ENCODE data around the gene TDRD6. TPM values are rescaled to one million over a fixed set of nuclear protein-coding genes. Genes with fewer than 3 reads are reported as not detected.

TDRD6 gene, protein sequence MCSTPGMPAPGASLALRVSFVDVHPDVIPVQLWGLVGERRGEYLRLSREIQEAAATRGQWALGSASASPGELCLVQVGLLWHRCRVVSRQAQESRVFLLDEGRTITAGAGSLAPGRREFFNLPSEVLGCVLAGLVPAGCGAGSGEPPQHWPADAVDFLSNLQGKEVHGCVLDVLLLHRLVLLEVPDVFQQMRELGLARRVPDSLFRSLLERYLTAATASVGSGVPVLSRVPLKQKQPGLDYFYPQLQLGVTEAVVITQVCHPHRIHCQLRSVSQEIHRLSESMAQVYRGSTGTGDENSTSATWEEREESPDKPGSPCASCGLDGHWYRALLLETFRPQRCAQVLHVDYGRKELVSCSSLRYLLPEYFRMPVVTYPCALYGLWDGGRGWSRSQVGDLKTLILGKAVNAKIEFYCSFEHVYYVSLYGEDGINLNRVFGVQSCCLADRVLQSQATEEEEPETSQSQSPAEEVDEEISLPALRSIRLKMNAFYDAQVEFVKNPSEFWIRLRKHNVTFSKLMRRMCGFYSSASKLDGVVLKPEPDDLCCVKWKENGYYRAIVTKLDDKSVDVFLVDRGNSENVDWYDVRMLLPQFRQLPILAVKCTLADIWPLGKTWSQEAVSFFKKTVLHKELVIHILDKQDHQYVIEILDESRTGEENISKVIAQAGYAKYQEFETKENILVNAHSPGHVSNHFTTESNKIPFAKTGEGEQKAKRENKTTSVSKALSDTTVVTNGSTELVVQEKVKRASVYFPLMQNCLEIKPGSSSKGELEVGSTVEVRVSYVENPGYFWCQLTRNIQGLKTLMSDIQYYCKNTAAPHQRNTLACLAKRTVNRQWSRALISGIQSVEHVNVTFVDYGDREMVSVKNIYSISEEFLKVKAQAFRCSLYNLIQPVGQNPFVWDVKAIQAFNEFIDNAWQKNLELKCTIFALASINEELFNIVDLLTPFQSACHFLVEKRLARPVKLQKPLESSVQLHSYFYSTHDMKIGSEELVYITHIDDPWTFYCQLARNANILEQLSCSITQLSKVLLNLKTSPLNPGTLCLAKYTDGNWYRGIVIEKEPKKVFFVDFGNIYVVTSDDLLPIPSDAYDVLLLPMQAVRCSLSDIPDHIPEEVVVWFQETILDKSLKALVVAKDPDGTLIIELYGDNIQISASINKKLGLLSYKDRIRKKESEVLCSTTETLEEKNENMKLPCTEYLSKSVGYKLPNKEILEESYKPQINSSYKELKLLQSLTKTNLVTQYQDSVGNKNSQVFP (N-terminal part only)
- under 0.01 TPM in 2 replicates for total RNA-seq

DNA sequence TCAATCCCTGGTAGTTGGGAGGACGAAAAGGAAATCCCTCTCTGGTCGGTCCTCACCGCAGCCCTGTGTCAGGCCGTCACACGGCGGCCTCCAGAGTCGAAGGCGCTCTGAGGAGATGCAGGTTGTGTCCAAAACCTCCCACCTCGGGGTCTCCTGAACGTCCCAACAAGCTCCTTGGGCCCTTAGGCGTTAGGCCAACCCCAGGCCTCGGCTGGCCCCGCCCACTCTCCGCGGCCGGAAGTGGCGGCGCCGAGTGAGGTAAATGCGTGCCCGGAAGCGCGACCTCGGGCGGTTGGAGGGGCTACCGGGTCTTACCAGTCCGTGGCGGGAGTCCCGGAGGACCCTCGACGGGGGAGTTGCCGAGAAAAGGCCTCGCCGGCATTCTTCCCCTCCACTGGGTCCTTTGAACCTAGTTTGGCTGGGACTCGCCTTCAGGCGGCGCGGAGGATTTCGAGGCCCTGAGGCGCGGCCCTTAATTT lies at the start of gene TDRD6:
Gene TDRD6, plus strand, starts transcription at position 267 of the 479 bp plus-strand sequence. CDS start 244 bp downstream, outside the sequence.

DNA sequence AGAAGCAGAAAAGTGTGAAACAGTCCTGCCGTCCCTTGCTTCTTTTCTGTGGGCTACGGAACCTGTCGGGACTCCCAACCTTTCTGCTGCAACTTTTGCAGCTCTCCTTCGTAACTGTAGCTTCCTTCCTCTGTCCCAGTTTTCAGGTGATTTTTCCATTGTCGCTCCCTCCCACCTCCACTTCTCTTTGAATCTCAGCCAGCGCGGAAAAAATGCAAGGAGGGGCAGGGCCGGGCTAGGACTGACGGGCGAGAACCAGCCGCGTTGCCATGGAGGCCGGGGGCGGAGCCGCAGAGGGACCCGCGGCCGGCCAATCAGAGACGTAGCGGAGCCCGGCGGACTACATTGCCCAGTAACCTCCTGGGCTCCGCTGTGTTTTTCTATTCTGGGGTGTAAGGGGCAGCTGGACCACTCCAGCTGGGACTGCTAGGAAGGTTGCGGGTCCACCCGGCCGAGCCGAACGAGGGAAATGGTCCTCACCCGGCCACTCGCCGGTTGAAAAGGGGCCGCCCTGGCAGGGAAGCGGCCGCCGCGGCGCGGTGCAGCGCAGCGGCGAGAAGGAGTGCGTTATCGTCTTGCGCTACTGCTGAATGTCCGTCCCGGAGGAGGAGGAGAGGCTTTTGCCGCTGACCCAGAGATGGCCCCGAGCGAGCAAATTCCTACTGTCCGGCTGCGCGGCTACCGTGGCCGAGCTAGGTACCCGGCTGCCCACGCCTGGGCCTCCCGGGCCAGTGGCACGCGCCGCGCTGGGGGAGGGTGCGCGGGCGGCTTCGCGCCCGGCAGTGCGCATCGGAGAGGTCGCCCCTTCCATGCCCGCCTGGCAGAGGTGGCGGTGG lies 34.9 kb upstream of the TDRD6 start, which contains the start of the genes CYP39A1 and SLC25A27:
Gene CYP39A1, minus strand, starts transcription at position 216 of the 836 bp plus-strand sequence. CDS start 236 bp downstream, outside the sequence.
Gene SLC25A27, plus strand, starts transcription at position 373 of the 836 bp plus-strand sequence. Its CDS starts 218 bp downstream, at position 591.

DNA sequence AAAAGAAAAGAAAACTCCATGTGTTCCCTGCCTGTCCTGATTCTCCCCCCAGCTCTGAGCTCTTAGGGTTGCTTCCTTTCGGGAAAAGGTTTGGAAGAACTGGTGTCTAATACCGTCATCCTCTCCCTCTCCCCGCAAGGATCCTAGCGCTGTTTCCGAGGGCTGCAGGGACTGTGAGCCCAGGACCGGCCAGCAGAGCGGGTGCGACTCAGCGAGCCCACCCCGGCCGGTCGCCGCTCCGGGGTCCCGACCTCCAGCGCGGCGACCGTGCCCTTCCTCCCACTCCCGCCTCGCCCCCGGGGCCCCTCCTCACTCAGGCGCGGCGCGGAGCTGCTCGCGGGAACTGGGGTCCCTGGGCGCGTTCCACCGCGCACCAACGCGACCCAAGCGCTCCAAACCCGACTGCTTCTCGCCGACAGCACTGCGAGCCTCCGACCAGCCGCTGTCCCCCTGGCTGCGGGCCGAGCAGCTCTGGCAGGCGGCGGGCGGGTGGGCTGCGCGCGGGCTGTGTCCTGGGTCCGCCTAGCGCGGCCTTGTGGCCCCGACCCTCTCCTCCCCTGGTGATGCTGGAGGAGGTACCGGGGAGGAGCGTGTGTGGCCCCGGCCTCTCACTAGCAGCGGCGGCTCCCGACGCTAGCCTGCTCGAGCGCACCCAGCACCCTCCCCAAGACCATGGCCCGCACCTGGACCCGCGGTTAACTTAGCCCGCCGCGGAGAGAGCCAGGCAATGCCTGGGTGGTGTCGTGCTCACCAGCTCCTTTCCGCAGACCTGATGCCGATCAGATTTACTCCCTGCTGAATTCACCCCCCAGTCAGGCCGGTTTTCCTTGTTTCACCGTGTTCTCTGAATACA lies 47.4 kb downstream of the TDRD6 start, which contains the start of gene PLA2G7:
Gene PLA2G7, minus strand, starts transcription at position 509 of the 853 bp plus-strand sequence. CDS start 12,484 bp downstream, outside the sequence.

DNA sequence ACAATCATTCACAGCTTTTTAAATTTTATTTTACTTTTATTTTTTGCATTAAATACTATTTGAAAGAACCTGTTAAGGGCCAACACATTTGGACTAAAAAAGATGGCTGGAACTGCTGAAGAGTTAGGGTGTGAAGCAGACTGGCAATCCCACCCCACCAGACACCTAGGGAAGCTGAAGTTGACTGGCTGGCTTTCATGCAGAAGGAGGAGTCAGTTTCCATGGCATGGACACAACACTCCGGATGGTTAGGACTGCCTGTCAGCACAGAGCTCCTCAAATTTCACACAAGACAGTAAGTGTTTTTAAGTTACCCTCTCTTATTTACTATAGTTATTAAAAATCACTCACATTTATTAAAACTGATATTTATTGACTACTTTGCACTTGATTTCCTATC lies 59.0 kb downstream of the TDRD6 start, which contains the start of gene ANKRD66:
Gene ANKRD66, plus strand, starts transcription at position 238 of the 400 bp plus-strand sequence. CDS start 5,016 bp downstream, outside the sequence.

Other genes with a start within 250 kb of the TDRD6 start
- 0.85 and 1.2 TPM in 2 replicates for gene RCAN2, start 196.4 kb upstream of the TDRD6 start, total RNA-seq
- under 0.01 and 1.1 TPM in 2 replicates for gene CYP39A1, start 35.1 kb upstream of the TDRD6 start, total RNA-seq
- gene SLC25A27, start 34.9 kb upstream of the TDRD6 start, total RNA-seq: 1.5 and 4.5 TPM in 2 replicates
- under 0.01 TPM in 1 of 2 replicates, not detected in the other for gene PLA2G7, start 47.5 kb downstream of the TDRD6 start, total RNA-seq
- not detected in 2 replicates for gene ANKRD66, start 59.0 kb downstream of the TDRD6 start, total RNA-seq
- gene MEP1A, start 105.5 kb downstream of the TDRD6 start, total RNA-seq: not detected in 2 replicates
- 43.1 TPM in 2 replicates for gene ADGRF5, start 234.1 kb downstream of the TDRD6 start, total RNA-seq